Skeletal muscle tissue (tissue), 4 donors: Measurements from ENCODE around the gene PTPN4. TPM values are rescaled to one million over a fixed set of nuclear protein-coding genes. Genes with fewer than 3 reads are reported as not detected.

Experiments
- H3K27ac ChIP-seq: one replicate; pipeline ENCODE4 v1.7.0; 2013; ENCODE audit warnings: mild to moderate bottlenecking, low read depth, low read length, inconsistent platforms
- H3K27me3 ChIP-seq, 3 donors: one replicate each; pipeline ENCODE4 v1.7.0; 2013; ENCODE audit warnings: low read length in 3 of 3; ENCODE audit not compliant: control insufficient read depth in 3 of 3, insufficient read depth in 3 of 3
- H3K36me3 ChIP-seq, 3 donors: one replicate each; pipeline ENCODE4 v1.7.0; 2013; ENCODE audit warnings: low read length in 3 of 3; ENCODE audit not compliant: control insufficient read depth in 3 of 3, insufficient read depth in 3 of 3
- H3K4me1 ChIP-seq, 3 donors: one replicate each; pipeline ENCODE4 v1.7.0; 2013; ENCODE audit warnings: low read length in 3 of 3, mild to moderate bottlenecking in 3 of 3; ENCODE audit not compliant: control insufficient read depth in 3 of 3, insufficient read depth in 3 of 3
- H3K4me3 ChIP-seq, 3 donors: one replicate each; pipeline ENCODE4 v1.7.0; 2013; ENCODE audit warnings: low read length in 3 of 3
- H3K9ac ChIP-seq, 3 donors: one replicate each; pipeline ENCODE4 v1.7.0; 2013; ENCODE audit warnings: low read length in 3 of 3, mild to moderate bottlenecking in 3 of 3, moderate library complexity in 2 of 3, low read depth in 1 of 3
- H3K9me3 ChIP-seq, 3 donors: one replicate each; pipeline ENCODE4 v1.7.0; 2013; ENCODE audit warnings: low read length in 3 of 3; ENCODE audit not compliant: control insufficient read depth in 3 of 3
- total RNA-seq: library from RNA; depleted of rRNA; stranded (reverse); fragments of >200 nt; gene quantifications from one replicate; pipeline ENCODE4 v1.2.3, GENCODE V29; 2014
- donor health status: Osteomylitis.

PTPN4 gene
- 37.1 TPM for total RNA-seq

- Histone ChIP-seq H3K4me3 (peak within 1 kb of the TSS; percentile 86 to 90 (median 90)), H3K9me3 (no peaks in the 10 kb centered on the region), H3K4me1 (peaks cover 6 to 33% (median 20%) of the 10 kb centered on the region in 3 donors), H3K27ac (peak within 1 kb of the TSS; percentile 88), H3K36me3 (no peaks in the 10 kb centered on the region), H3K9ac (peak within 1 kb of the TSS; percentile 91 to 96 (median 93)), H3K27me3 (no peaks in the 10 kb centered on the region)
These were observed at the start of gene PTPN4 for GRCh38 chr2:119759451-119760236. Gene PTPN4, plus strand, starts transcription at chr2:119759922. Its CDS starts 49,932 bp downstream, at chr2:119809854.

GRCh38 chr2:119710281-119710680 is 49.4 kb upstream of the PTPN4 start:
- H3K27me3 ChIP-seq, result no peaks in the 10 kb centered on the region
- H3K9ac ChIP-seq, result no peak overlapping the region
- H3K36me3 ChIP-seq, result no peaks in the 10 kb centered on the region
- H3K27ac ChIP-seq, result no peak overlapping the region
- H3K9me3 ChIP-seq, result peaks cover 0 to 2% (median 0%) of the 10 kb centered on the region in 3 donors
- peaks cover 9 to 13% (median 9%) of the 10 kb centered on the region in 3 donors for H3K4me1 ChIP-seq
- no peak overlapping the region for H3K4me3 ChIP-seq

- H3K36me3 ChIP-seq, result no peaks in the 10 kb centered on the region
- H3K4me1 ChIP-seq, result peaks cover 19 to 23% (median 19%) of the 10 kb centered on the region in 3 donors
- no peaks in the 10 kb centered on the region for H3K27me3 ChIP-seq
- no peak overlapping the region for H3K9ac ChIP-seq
- no peak overlapping the region for H3K27ac ChIP-seq
- no peaks in the 10 kb centered on the region for H3K9me3 ChIP-seq
- H3K4me3 ChIP-seq, result no peak overlapping the region
These were observed 48.4 kb upstream of the PTPN4 start for GRCh38 chr2:119711352-119711751.

- Histone ChIP-seq H3K4me3 (no peak overlapping the region), H3K9me3 (no peaks in the 10 kb centered on the region), H3K4me1 (peaks cover 20 to 23% (median 21%) of the 10 kb centered on the region in 3 donors), H3K27me3 (no peaks in the 10 kb centered on the region), H3K36me3 (no peaks in the 10 kb centered on the region), H3K27ac (no peak overlapping the region), H3K9ac (no peak overlapping the region)
These were observed 47.2 kb upstream of the PTPN4 start for GRCh38 chr2:119712571-119712970.

GRCh38 chr2:119713819-119714490 is 45.8 kb upstream of the PTPN4 start:
- Histone ChIP-seq H3K4me1 (peaks cover 20 to 23% (median 21%) of the 10 kb centered on the region in 3 donors), H3K27ac (no peak overlapping the region), H3K4me3 (no peak overlapping the region), H3K36me3 (no peaks in the 10 kb centered on the region), H3K9me3 (no peaks in the 10 kb centered on the region), H3K27me3 (no peaks in the 10 kb centered on the region), H3K9ac (no peak overlapping the region)

GRCh38 chr2:119715409-119716283 is 44.1 kb upstream of the PTPN4 start:
- Histone ChIP-seq H3K27ac (no peak overlapping the region), H3K36me3 (no peaks in the 10 kb centered on the region), H3K4me1 (peaks cover 20 to 23% (median 21%) of the 10 kb centered on the region in 3 donors), H3K27me3 (no peaks in the 10 kb centered on the region), H3K9ac (peak overlapping the region in 2 of 3 donors; percentile 40 to 61), H3K9me3 (no peaks in the 10 kb centered on the region), H3K4me3 (peak overlapping the region; percentile 31 to 64 (median 45))

GRCh38 chr2:119716284-119716672 is 43.4 kb upstream of the PTPN4 start:
- Histone ChIP-seq H3K9me3 (no peaks in the 10 kb centered on the region), H3K4me1 (peaks cover 25 to 28% (median 26%) of the 10 kb centered on the region in 3 donors), H3K27me3 (no peaks in the 10 kb centered on the region), H3K36me3 (no peaks in the 10 kb centered on the region), H3K9ac (peak overlapping the region in 1 of 3 donors; percentile 40), H3K4me3 (no peak overlapping the region), H3K27ac (no peak overlapping the region)

- Histone ChIP-seq H3K4me3 (no peak overlapping the region), H3K27ac (no peak overlapping the region), H3K4me1 (peaks cover 32 to 47% (median 39%) of the 10 kb centered on the region in 3 donors), H3K9ac (no peak overlapping the region), H3K27me3 (no peaks in the 10 kb centered on the region), H3K36me3 (no peaks in the 10 kb centered on the region), H3K9me3 (no peaks in the 10 kb centered on the region)
These were observed 41.0 kb upstream of the PTPN4 start for GRCh38 chr2:119718501-119719260.

GRCh38 chr2:119719261-119719627 is 40.5 kb upstream of the PTPN4 start:
- Histone ChIP-seq H3K4me3 (no peak overlapping the region), H3K4me1 (peaks cover 28 to 46% (median 34%) of the 10 kb centered on the region in 3 donors), H3K9ac (no peak overlapping the region), H3K36me3 (no peaks in the 10 kb centered on the region), H3K9me3 (no peaks in the 10 kb centered on the region), H3K27ac (no peak overlapping the region), H3K27me3 (no peaks in the 10 kb centered on the region)
